NOMO-1 (cell line): ENCODE data around the gene SLC49A3.
"Not testable (repeated sequence)": the region's sequence is repeated elsewhere in the genome, so short reads cannot be mapped to it uniquely, and the experiment has no call there.

Source experiments
- DNase-seq, 2 experiments: peaks; one replicate each; lab custom pipeline; 2025; ENCODE audit not compliant: unreplicated experiment in 2 of 2; lab: John Stamatoyannopoulos, UW

The SLC49A3 gene

GRCh38 chr4:682490-683172, 6.3 kb downstream of the SLC49A3 start:
- no peak for DNase-seq

GRCh38 chr4:681736-682451, 7.1 kb downstream of the SLC49A3 start:
- no peak for DNase-seq

GRCh38 chr4:680928-681645, 7.9 kb downstream of the SLC49A3 start:
- DNase-seq, result no peak

GRCh38 chr4:680551-680927, 8.4 kb downstream of the SLC49A3 start:
- no peak for DNase-seq

GRCh38 chr4:680091-680490, 8.9 kb downstream of the SLC49A3 start:
- DNase-seq, result no peak

GRCh38 chr4:679629-680028, 9.3 kb downstream of the SLC49A3 start:
- DNase-seq, result no peak

- DNase-seq, result no peak
Measured at GRCh38 chr4:679104-679481, 9.9 kb downstream of the SLC49A3 start.

- no peak for DNase-seq
Measured at GRCh38 chr4:678331-679103, 10.4 kb downstream of the SLC49A3 start.

GRCh38 chr4:677431-678293, 11.3 kb downstream of the SLC49A3 start:
- no peak for DNase-seq

GRCh38 chr4:676871-677235, 12.1 kb downstream of the SLC49A3 start:
- DNase-seq, result no peak

GRCh38 chr4:675980-676870, 12.7 kb downstream of the SLC49A3 start:
- DNase-seq, result no peak

- peak in 1 of 2 experiments; percentile 62 for DNase-seq
Measured at GRCh38 chr4:675036-675882, 13.7 kb downstream of the SLC49A3 start.

- peak; percentile 91 to 94 for DNase-seq
Measured at GRCh38 chr4:674172-675035, 14.5 kb downstream of the SLC49A3 start, which contains the start of the genes ATP5ME and MYL5. Gene ATP5ME, minus strand, starts transcription at chr4:674276. Its CDS starts 29 bp downstream, at chr4:674247. Gene MYL5, plus strand, starts transcription at chr4:674542. Its CDS starts 3,485 bp downstream, at chr4:678027.

GRCh38 chr4:673349-674091, 15.4 kb downstream of the SLC49A3 start:
- DNase-seq, result no peak

GRCh38 chr4:671769-672168, 17.2 kb downstream of the SLC49A3 start:
- DNase-seq, result no peak

- DNase-seq, result not testable (repeated sequence)
Measured at GRCh38 chr4:669806-670559, 19.0 kb downstream of the SLC49A3 start.
